IPS DF 4.7 (cell line): ENCODE data around the gene TFG.
"Not testable (repeated sequence)": the region's sequence is repeated elsewhere in the genome, so short reads cannot be mapped to it uniquely, and the experiment has no call there.

Source experiments
- DNase-seq: peaks from one replicate; pipeline ENCODE4 v3.0.0-alpha.2; 2013; ENCODE audit warnings: low spot score; ENCODE audit errors: extremely low read depth

TFG gene

GRCh38 chr3:100708989-100709841 lies at the start of gene TFG:
TSS of gene TFG (plus strand) at chr3:100709494. CDS start at chr3:100713686, 4,192 bp downstream.
- peak; percentile 94 for DNase-seq

DNA sequence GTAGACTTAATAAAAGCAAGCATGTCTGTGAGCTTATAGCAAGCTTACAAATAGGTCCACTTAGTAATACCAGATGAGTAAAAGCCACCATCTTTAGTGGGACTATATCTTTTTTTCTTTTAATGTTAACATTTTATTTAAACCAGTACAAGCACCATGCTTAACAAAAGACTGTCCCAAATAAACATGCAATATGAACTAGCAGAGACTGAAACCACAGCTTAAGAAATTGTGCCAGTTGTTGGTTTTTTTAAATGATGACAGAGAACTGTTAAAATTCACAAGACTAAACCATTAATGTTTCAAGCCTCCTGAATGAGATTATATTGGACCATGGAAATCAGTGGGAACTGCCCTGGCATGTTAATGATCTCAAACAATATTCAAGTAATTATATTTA lies 48.0 kb upstream of the TFG start:
- DNase-seq, result not testable (repeated sequence)

DNA sequence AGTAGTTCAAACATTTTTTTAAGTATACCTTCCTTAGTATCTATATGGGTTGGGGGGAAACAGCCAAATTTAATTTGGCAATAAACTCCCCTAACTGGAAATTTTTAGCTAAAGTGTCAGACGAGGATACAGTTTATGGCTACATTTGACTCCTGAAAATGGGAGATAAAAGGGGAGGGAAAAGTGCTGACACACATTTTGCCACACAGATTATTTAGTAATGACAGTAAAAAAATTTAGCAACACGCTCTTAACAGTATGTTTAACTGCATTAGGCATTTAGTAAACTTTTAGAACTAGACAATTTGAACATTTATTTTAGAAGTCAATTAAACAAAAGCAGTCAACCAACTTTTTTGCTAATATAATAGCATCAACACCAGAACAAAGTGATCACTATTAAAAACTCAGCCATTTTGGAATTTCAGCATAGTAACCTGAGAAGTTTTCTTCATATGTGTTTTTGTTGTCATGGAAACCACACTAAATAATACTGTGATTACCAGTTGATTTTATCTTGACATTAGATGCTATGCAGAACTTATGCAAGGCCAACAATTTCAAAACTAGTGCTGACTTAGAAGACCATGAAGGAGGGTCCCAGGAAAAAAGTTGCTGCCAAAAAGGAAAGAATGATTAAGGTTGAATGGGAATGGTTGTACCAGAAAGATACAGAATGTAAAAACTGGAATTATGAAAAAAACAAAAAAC lies 47.0 kb upstream of the TFG start:
- DNase-seq, result no peak

GRCh38 chr3:100665230-100665629 lies 44.1 kb upstream of the TFG start:
- no peak for DNase-seq

GRCh38 chr3:100666699-100667098 lies 42.6 kb upstream of the TFG start:
- not testable (repeated sequence) for DNase-seq

DNA sequence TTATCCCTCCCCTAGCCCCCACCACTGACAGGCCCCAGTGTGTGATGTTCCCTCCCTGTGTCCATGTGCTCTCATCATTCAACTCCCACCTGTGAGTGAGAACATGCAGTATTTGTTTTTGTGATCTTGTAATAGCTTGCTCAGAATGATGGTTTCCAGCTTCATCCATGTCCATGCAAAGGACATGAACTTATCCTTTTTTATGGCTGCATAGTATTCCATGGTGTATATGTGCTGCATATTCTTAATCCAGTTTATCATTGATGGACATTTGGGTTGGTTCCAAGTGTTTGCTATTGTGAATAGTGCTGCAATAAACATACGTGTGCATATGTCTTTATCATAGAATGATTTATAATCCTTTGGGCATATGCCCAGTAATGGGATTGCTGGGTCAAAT lies 42.0 kb upstream of the TFG start:
- DNase-seq, result not testable (repeated sequence)

DNA sequence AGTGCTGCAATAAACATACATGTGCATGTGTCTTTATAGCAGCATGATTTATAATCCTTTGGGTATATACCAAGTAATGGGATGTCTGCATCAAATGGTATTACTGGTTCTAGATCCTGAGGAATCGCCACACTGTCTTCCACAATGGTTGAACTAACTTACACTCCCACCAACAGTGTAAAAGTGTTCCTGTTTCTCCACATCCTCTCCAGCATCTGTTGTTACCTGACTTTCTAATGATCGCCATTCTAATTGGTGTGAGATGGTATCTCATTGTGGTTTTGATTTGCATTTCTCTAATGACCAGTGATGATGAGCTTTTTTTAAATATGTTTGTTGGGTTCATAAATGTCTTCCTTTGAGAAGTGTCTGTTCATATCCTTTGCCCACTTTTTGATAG lies 38.3 kb upstream of the TFG start:
- not testable (repeated sequence) for DNase-seq

GRCh38 chr3:100681496-100681895 lies 27.8 kb upstream of the TFG start:
- no peak for DNase-seq

DNA sequence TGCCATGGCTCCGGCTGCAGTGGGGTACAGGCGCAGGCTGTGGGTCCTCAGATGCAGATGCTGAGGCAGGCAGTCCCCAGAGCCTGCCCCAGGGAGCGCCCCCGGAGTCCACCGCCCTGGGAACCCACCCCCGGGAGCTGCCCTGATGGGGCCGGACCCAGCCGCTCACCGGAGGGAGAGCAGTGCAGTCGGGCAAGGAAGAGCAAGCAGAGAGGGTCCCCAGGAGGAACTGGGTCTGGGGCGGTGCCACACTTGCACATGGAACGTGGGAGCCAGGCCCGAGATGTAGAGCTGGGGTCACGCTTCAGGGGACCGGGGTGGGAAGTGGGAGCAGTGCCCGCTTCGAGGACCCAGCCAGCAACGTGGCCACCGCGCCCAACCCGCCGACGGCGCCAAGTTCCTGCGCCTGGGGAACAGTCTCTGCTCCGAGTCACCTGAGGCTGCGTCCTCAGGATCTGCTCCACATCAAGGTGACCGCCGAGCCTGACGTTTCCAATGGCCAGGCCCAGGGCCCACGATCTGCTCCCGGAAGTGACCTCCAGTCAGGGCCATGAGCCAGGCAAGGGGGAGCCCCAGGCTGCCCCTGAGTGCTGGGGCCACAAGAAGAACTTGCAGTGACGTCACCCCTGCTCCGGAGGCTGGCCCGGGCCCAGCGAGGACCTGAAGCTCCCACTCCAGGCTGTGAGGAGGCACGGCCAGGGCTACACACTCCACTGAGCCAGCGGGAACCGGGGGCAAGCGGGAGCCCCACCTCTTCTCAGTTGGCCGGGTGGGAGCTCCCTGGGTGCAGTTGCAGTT lies 27.0 kb upstream of the TFG start:
- DNase-seq, result no peak

- no peak for DNase-seq
These were observed 26.2 kb upstream of the TFG start for GRCh38 chr3:100682854-100683760.

- DNase-seq, result no peak
These were observed 16.1 kb upstream of the TFG start for GRCh38 chr3:100693225-100693624.

GRCh38 chr3:100695696-100696095 lies 13.6 kb upstream of the TFG start:
- DNase-seq, result no peak

DNA sequence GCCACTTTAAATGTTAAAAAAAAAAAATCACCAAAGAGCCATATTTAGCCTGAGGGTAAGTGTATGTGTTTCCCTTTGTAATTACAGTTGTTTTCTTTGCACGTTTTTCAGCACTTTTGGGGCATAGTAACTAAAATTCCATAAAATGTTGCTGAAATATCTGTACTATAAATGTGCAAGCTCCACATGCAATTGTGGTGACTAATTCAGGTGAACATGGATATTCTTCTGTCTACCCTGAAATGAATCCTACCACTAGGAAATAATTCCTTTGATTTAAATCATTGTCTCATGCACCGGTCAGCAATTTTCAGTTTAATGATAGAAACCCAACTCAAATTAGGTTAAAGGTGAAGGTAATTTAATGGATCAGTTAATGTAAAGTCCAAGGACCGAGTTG lies 13.1 kb upstream of the TFG start:
- no peak for DNase-seq

DNA sequence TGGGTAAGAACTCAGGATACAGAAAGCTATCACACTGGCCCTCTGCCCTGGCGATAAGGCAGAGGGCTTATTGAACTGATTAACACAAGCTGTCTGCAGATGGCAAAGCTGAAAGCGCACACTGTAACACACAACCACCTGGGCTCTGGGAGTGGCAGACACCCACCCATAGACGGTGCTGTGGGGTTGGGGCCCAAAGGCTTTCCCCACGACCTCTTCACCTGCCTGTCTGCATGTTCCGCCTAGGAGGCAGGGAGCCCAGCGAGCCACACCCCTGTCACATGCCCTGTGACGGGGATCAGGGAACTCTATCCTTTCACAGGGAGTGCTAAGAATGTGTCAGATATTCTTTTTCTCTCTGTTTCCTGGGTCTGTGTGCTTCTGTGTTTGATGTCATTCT lies 12.1 kb upstream of the TFG start:
- no peak for DNase-seq

GRCh38 chr3:100697723-100698285 lies 11.5 kb upstream of the TFG start:
- no peak for DNase-seq

DNA sequence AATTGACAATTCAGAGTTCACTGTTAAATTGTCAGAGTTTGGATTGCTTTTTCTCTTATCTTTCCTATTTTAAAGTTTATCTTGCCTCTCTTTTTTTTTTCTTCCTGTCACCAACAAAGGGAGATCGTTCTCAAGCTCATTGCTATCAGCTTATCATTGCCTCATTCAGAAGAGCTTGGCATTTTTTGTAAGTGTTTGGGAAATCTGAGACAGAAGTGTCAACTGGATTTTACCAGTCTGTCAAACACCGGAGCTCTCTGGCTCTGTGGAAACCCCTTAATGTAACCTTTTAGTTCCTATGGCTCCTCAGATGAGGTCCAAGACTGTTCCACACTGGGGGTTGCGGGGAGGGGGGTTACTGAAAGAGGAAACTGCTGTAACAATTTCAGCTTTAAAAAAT lies 10.6 kb upstream of the TFG start:
- DNase-seq, result no peak

DNA sequence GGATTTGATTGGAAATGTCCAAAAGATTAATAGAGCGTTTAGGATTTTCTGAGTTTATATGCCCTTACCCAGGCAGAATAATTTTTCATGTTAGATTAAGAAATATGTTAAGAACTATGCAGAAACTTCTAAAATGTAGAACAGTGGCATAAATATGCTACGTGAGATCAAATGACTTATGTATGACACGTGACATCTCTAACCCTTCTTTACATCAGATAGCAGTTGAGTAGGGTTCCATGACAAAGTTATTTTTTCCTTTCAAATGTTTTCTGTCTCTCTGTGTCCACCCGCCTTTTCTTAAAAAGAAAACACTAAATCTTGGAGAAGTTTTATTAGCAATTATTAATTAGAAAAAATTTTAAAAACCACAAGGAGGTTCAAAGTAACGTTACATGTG lies 8.6 kb upstream of the TFG start:
- DNase-seq, result no peak

DNA sequence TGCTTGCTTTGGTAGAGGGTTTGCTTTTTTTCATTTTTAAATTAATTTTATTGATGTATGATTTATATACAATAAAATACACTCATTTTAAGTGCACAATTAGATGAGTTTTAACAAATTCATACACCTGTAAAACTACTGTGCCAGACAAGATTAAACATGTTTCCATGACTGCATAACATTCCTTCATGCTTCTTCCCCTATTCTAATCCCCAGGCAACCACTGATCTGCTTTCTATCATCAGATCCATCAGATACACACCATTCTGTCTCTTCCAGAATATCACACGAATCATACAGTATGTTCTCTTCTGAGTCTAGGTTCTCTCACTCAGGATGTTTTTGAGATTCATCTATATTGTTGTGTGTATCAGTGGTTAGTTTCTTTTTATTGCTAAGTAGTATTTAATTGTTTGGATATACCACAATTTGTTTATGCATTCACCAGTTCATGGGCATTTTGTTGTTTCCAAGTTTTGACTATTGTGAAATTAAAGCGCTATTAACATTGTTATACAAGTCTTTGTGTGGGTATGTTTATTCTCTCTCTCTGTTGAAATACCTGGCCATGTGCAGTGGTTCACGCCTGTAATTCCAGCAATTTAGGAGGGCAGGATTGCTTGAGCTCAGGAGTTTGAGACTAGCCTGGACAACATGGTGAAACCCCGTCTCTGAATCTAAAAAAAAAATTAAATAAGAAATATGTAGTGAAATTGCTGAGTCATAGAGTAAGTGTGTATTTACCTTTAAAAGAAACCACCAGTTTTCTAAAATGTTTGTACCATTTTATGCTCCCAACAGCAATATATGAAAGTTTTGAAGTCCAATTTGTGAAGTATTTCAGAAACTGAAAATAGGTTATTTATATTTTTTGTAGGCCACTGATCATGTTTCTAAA lies 7.0 kb upstream of the TFG start:
- no peak for DNase-seq

DNA sequence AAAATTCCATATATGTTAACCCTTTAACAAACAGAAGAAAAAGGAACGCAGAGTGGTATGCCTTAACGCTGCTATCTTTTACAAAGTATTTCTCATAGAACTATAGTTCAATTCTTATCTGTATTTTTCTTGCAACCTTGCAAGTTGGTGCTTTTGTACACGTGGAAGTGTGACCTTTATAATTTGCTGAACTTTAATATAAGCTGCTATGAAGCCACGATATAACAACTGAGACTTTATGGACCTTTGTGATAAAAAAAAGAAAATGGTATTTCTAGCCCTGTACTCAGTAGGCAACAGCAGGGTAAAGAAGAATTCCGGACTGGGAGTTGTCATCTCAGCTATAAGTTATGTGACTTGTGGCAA lies 6.3 kb upstream of the TFG start:
- DNase-seq, result no peak

DNA sequence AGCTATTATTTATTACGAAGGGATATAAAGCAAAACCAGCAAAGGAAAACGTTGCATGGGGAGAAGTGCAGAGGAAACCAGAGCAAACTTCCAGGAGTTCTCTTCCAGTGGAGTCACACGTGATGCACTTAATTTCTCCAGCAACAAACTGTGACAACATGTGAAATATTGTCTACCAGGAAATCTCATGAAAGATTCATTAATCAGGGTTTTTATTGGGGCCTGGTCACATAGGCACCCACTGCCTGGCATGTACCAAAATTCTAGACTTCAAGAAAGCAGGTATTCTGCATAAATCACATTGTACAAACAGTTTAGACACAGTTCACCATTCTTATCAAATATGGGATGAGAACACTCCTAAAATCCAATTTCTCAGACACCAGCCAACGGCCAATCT lies 5.4 kb upstream of the TFG start:
- no peak for DNase-seq
